Duodenal mucosa (tissue), 2 donors: Measurements from ENCODE around the gene NEURL1B.
"Not testable (repeated sequence)": the region's sequence is repeated elsewhere in the genome, so short reads cannot be mapped to it uniquely, and the experiment has no call there.

Source experiments
- H3K27ac ChIP-seq: one replicate; pipeline ENCODE4 v1.7.0; 2013; ENCODE audit warnings: low read depth, low read length
- H3K27me3 ChIP-seq, 2 donors: one replicate each; pipeline ENCODE4 v1.7.0; 2013; ENCODE audit warnings: low read length in 2 of 2, control low read depth in 1 of 2; ENCODE audit not compliant: insufficient read depth in 2 of 2, control insufficient read depth in 1 of 2
- H3K36me3 ChIP-seq, 2 donors: one replicate each; pipeline ENCODE4 v1.7.0; 2013; ENCODE audit warnings: low read length in 2 of 2, control low read depth in 1 of 2; ENCODE audit not compliant: insufficient read depth in 2 of 2, control insufficient read depth in 1 of 2
- H3K4me1 ChIP-seq, 2 donors: one replicate each; pipeline ENCODE4 v1.7.0; 2013; ENCODE audit warnings: low read length in 2 of 2, control low read depth in 1 of 2; ENCODE audit not compliant: insufficient read depth in 2 of 2, control insufficient read depth in 1 of 2
- H3K4me3 ChIP-seq, 2 donors: one replicate each; pipeline ENCODE4 v1.7.0; 2013; ENCODE audit warnings: low read length in 2 of 2, low read depth in 1 of 2
- H3K9ac ChIP-seq, 2 donors: one replicate each; pipeline ENCODE4 v1.7.0; 2013; ENCODE audit warnings: low read length in 2 of 2, low read depth in 1 of 2
- H3K9me3 ChIP-seq, 2 donors: one replicate each; pipeline ENCODE4 v1.7.0; 2013; ENCODE audit warnings: low read length in 2 of 2, control low read depth in 1 of 2; ENCODE audit not compliant: control insufficient read depth in 1 of 2

Gene NEURL1B

DNA sequence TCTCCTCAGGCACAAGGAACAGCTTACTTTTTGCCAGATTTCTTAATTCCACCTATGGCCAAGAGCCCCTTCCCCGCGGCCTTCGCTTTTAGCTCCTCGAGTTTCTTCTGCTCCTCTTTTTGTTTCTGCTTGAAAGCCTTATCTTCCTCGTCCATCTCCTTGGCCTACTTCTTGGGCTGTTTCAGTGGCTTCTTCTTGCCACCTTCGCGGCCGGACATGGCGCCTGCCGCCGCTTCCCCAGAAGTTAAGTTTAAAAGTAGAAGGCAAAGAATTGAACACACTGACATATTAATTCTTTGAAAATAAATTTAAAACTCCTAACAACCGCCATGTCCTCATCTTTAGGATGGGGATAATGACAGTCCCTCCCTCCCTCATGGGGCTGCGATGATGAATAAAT lies 15.4 kb downstream of the NEURL1B start:
- not testable (repeated sequence) for H3K4me3 ChIP-seq, H3K27ac ChIP-seq, H3K9me3 ChIP-seq, H3K9ac ChIP-seq, H3K27me3 ChIP-seq, H3K36me3 ChIP-seq
- H3K4me1 ChIP-seq: peaks cover 23 to 29% of the 10 kb centered on the region in 2 donors

DNA sequence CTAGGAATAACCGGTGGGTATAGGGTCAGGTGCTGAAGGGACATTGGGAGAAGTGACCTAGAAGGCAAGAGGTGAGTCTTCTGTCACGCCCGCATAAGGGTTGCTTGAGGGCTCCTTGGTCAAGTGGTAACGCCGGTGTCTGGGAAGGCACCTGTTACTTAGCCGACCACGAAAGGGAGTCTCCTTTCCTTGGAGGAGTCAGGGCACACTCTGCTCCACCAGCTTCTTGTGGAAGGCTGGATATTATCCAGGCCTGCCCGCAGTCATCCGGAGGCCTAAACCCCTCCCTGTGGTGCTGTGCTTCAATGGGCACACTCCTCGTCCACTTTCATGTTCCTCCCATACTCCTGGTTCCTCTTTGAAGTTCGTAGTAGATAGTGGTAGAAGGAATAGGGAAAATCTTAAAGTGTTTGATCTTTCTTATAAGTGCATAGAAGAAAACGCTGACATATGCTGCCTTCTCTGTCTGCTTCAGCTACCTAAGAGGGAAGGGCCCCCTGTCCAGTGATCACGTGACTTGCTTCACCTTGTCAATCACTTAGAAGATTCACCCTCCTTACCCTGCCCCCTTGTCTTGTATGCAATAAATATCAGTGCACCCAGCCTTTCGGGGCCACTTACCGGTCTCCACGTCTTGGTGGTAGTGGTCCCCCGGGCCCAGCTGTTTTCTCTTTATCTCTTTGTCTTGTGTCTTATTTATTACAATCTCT lies 16.6 kb downstream of the NEURL1B start:
- H3K4me3 ChIP-seq, H3K36me3 ChIP-seq, H3K9me3 ChIP-seq, H3K27ac ChIP-seq, H3K27me3 ChIP-seq, H3K9ac ChIP-seq: not testable (repeated sequence)
- H3K4me1 ChIP-seq: peaks cover 26 to 29% of the 10 kb centered on the region in 2 donors

DNA sequence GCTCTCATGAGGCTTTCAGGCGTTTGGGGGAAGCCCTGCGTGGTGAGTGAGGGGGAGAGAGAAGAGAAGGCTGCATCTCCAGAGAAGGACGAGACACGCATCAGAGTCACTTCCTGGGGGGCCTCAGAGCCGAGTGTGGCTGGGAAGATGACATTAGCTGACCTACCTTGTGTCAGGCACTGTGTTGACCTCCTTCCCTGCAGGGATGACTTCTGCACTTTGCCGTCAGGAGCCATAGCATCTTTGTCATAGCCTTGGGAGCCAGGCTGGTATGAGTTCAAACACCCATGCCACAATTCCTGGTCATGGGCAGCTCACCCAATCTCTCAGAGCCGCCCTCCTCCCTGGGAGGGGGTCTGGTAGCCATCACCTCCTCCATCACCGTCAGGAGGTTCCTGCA lies 17.3 kb downstream of the NEURL1B start:
- peaks cover 26 to 29% of the 10 kb centered on the region in 2 donors for H3K4me1 ChIP-seq
- H3K9me3 ChIP-seq: peaks cover 7 to 9% of the 10 kb centered on the region in 2 donors
- peaks cover 4 to 5% of the 10 kb centered on the region in 2 donors for H3K36me3 ChIP-seq
- no peak overlapping the region for H3K9ac ChIP-seq
- no peaks in the 10 kb centered on the region for H3K27me3 ChIP-seq
- H3K4me3 ChIP-seq: no peak overlapping the region
- H3K27ac ChIP-seq: no peak overlapping the region

DNA sequence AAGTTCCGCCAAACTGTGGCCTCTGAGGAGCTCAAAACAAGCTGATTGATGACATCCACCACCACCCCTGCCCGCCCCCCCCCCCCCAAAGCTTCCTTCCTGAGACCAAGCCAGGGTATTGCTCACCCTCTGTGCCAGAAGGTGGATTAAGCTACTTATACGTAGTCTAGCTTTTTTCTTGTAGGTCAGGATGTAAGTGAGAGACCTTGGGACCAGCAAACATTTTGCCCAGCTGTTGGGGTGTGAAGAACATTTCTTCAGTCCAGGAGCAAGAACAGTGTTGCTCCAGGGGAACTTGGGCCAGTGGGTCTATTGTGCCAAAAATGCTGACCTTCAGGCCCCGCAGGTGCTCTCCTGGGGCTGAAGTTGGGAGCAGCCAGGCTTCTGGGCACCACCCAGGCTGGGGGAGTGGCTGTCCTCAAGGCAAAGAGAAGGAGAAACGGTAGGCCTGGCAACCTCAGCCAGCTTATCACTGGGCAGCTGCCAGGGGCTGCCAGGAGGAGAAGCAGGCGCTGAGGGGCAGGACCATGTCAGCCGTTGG lies 18.0 kb downstream of the NEURL1B start:
- no peaks in the 10 kb centered on the region for H3K27me3 ChIP-seq
- peak overlapping the region; percentile 44 for H3K27ac ChIP-seq
- H3K9ac ChIP-seq: no peak overlapping the region
- peaks cover 7 to 9% of the 10 kb centered on the region in 2 donors for H3K9me3 ChIP-seq
- H3K4me3 ChIP-seq: no peak overlapping the region
- H3K36me3 ChIP-seq: peaks cover 4 to 5% of the 10 kb centered on the region in 2 donors
- peaks cover 26 to 29% of the 10 kb centered on the region in 2 donors for H3K4me1 ChIP-seq

DNA sequence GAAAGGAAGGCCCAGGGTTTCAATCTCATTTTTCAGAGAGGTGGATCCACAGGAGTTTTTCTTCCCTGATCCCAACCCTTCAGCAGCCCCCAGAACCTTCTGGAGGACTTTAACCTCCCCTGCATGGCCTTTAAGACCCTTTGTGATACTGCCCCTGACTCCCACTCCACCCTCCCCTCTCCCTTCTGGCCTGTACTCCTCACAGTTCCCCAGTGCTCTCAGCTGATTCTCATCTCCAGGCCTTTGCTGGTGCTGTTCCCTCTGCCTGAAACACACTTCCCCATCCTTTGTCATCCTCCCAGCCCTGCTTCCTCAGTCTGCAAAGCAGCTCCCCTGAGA lies 18.5 kb downstream of the NEURL1B start:
- Histone ChIP-seq H3K9me3 (peaks cover 7 to 9% of the 10 kb centered on the region in 2 donors), H3K27me3 (no peaks in the 10 kb centered on the region), H3K36me3 (peaks cover 4 to 5% of the 10 kb centered on the region in 2 donors), H3K4me3 (no peak overlapping the region), H3K4me1 (peaks cover 26 to 29% of the 10 kb centered on the region in 2 donors), H3K27ac (peak overlapping the region; percentile 44), H3K9ac (peak overlapping the region in 1 of 2 donors; percentile 4)

DNA sequence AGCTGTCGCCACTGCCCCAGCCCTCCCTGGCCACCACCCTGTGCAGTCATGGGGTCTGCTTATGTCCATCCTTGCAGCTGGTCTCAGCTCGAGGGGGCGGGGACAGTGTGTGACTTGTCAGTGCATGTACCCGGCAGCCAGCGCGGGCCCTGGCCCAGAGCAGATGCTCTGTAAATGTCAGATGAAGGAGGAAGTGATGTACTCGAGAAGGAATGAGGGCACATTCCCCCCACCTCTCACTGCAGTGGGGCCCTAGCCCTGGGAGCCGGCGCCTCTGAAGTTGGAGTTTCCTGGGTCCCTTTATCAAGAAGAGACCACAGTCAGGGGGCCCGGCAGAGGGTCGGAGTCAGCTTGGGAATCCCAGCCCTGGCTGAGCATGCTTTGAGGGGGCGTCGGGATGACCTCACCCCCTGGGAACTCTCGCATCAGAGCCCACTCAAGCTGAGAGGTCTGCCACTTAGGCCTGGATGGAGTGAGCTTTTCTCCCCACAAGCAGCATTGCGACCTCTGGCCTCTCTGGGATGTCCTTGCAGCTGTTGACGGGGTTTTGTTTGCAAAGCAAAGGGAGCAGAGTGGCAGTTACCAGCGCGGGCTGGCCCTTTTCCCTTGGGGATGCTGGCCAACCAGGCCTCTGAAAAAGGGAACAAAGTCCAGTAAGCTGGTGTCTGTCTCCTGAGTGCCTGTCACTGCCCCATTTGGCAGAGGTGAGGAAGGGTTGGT lies 19.0 kb downstream of the NEURL1B start:
- peaks cover 26 to 29% of the 10 kb centered on the region in 2 donors for H3K4me1 ChIP-seq
- H3K4me3 ChIP-seq: no peak overlapping the region
- H3K9ac ChIP-seq: peak overlapping the region in 1 of 2 donors; percentile 4

DNA sequence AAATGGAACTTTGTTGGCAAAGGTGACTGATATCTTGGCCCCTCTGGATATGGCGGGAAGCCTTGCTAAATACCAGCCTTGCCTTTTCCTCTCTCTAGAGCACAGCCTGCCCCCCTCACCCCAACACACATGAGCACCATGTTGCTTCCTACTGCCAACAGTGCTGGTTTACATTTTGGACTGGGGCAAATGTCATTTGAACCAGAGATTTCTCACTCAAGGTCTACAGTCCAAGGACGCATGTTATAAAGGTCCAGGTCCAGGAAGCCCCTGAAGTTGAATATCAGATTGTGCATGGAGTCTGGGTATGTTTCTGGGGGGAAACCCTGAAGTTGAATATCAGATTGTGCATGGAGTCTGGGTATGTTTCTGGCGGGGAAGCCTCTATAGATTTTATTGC lies 19.9 kb downstream of the NEURL1B start:
- peaks cover 26 to 29% of the 10 kb centered on the region in 2 donors for H3K4me1 ChIP-seq
- H3K27ac ChIP-seq: no peak overlapping the region
- peaks cover 0 to 2% of the 10 kb centered on the region in 2 donors for H3K9me3 ChIP-seq
- H3K36me3 ChIP-seq: no peaks in the 10 kb centered on the region
- H3K27me3 ChIP-seq: no peaks in the 10 kb centered on the region
- no peak overlapping the region for H3K4me3 ChIP-seq
- H3K9ac ChIP-seq: no peak overlapping the region

More for the DNA sequence above, 19.0 kb downstream of the NEURL1B start:
- Histone ChIP-seq H3K9me3 (peaks cover 5 to 7% of the 10 kb centered on the region in 2 donors), H3K27ac (peak overlapping the region; percentile 67), H3K36me3 (peaks cover 4% of the 10 kb centered on the region in 2 donors), H3K27me3 (no peaks in the 10 kb centered on the region)

DNA sequence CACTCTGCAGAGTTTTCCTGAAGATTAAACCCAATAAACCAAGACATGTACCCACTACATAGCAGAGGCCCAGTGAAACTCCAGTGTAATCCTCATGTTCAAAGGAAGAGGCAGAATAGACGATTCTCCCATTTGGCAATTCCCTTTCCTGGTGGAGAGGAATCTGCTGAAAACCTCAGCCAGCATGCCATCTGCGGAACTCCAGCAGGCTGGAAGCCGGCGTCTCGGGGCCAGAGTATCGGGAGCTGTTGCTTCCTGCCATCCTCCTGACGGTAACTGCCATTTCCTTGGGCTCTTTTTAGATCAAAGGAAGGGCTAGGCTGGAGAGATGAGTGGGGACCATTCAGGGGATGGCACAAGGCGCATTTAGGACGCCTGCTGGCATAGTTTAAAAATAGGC lies 20.5 kb downstream of the NEURL1B start:
- Histone ChIP-seq H3K27ac (no peak overlapping the region), H3K36me3 (no peaks in the 10 kb centered on the region), H3K4me1 (peaks cover 26 to 29% of the 10 kb centered on the region in 2 donors), H3K9me3 (peaks cover 0 to 2% of the 10 kb centered on the region in 2 donors), H3K27me3 (no peaks in the 10 kb centered on the region), H3K9ac (no peak overlapping the region), H3K4me3 (no peak overlapping the region)

DNA sequence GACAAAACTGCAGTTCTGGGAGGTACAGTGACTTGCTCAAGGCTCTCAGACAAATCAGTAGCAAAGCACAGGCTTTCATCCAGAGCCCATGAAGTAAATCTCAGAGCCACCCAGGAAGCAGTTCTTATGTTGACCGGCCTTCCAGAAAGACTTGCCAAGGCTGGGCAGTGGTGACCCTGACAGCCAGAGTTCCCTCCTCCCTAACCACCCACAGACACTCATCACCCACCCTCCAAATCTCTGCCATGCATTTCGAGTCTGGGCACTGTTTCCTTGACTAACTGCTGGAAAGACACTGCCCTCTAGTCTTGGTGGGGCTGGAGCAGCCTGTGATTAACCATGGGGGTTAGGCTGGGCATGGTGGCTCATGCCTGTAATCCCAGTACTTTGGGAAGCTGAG lies 21.5 kb downstream of the NEURL1B start:
- no peaks in the 10 kb centered on the region for H3K27me3 ChIP-seq
- no peak overlapping the region for H3K4me3 ChIP-seq
- no peak overlapping the region for H3K9ac ChIP-seq
- H3K27ac ChIP-seq: no peak overlapping the region
- H3K4me1 ChIP-seq: peaks cover 26 to 29% of the 10 kb centered on the region in 2 donors
- no peaks in the 10 kb centered on the region for H3K9me3 ChIP-seq
- no peaks in the 10 kb centered on the region for H3K36me3 ChIP-seq

DNA sequence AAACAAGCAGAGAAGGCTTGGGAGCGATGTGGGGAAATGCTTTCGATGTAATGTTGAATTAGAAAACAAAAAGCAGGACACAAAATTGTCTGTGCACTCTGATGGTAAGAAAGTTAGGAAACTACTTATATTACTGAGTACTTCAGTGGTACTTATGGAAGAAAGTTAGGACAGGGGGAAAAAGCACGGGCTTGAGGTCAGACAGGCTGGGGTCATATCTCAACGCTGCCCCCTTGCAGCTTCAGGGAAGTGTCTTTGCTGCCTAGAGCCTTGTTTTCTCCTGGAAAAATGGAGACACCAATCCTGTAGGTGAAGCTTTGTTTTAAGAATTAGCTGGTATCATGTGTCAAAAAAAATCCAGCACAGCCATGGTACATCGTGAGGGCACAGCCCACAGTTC lies 23.0 kb downstream of the NEURL1B start:
- Histone ChIP-seq H3K4me1 (peaks cover 18 to 26% of the 10 kb centered on the region in 2 donors), H3K27ac (no peak overlapping the region)

More for the DNA sequence above, 23.0 kb downstream of the NEURL1B start:
- H3K4me3 ChIP-seq: no peak overlapping the region
- no peak overlapping the region for H3K9ac ChIP-seq
- no peaks in the 10 kb centered on the region for H3K27me3 ChIP-seq
- no peaks in the 10 kb centered on the region for H3K9me3 ChIP-seq
- no peaks in the 10 kb centered on the region for H3K36me3 ChIP-seq
